RPMI8226 (cell line): ENCODE data around the gene ADGRB3.

ENCODE experiments used
- DNase-seq: peaks from one replicate; pipeline ENCODE4 v3.0.0-alpha.2; 2015

ADGRB3 gene

GRCh38 chr6:69146385-69146784 lies 511.3 kb downstream of the ADGRB3 start:
- DNase-seq: no peak

- DNase-seq: no peak
These were observed 520.4 kb downstream of the ADGRB3 start for GRCh38 chr6:69155467-69155866.

- no peak for DNase-seq
These were observed 527.7 kb downstream of the ADGRB3 start for GRCh38 chr6:69162811-69163210.

GRCh38 chr6:69164564-69165229 lies 529.6 kb downstream of the ADGRB3 start:
- DNase-seq: no peak

GRCh38 chr6:69179681-69180080 lies 544.6 kb downstream of the ADGRB3 start:
- peak; percentile 29 for DNase-seq

GRCh38 chr6:69180361-69181067 lies 545.4 kb downstream of the ADGRB3 start:
- no peak for DNase-seq

- DNase-seq: no peak
These were observed 546.9 kb downstream of the ADGRB3 start for GRCh38 chr6:69181964-69182363.

- DNase-seq: no peak
These were observed 550.2 kb downstream of the ADGRB3 start for GRCh38 chr6:69185276-69185675.

GRCh38 chr6:69202768-69203167 lies 567.7 kb downstream of the ADGRB3 start:
- DNase-seq: no peak

- no peak for DNase-seq
These were observed 581.0 kb downstream of the ADGRB3 start for GRCh38 chr6:69216127-69216526.

- DNase-seq: no peak
These were observed 582.3 kb downstream of the ADGRB3 start for GRCh38 chr6:69217343-69217742.

GRCh38 chr6:69220375-69220774 lies 585.3 kb downstream of the ADGRB3 start:
- no peak for DNase-seq

- no peak for DNase-seq
These were observed 596.9 kb downstream of the ADGRB3 start for GRCh38 chr6:69232008-69232407.

GRCh38 chr6:69232496-69232895 lies 597.4 kb downstream of the ADGRB3 start:
- DNase-seq: no peak

- peak; percentile 81 for DNase-seq
These were observed 597.9 kb downstream of the ADGRB3 start for GRCh38 chr6:69232911-69233448.

GRCh38 chr6:69238067-69238466 lies 603.0 kb downstream of the ADGRB3 start:
- DNase-seq: no peak

GRCh38 chr6:69246983-69247382 lies 611.9 kb downstream of the ADGRB3 start:
- no peak for DNase-seq

GRCh38 chr6:69261010-69261409 lies 625.9 kb downstream of the ADGRB3 start:
- no peak for DNase-seq

- DNase-seq: no peak
These were observed 628.2 kb downstream of the ADGRB3 start for GRCh38 chr6:69263297-69263696.

- no peak for DNase-seq
These were observed 630.0 kb downstream of the ADGRB3 start for GRCh38 chr6:69265090-69265489.

- DNase-seq: no peak
These were observed 630.6 kb downstream of the ADGRB3 start for GRCh38 chr6:69265706-69266105.

- no peak for DNase-seq
These were observed 641.1 kb downstream of the ADGRB3 start for GRCh38 chr6:69276204-69276603.

- no peak for DNase-seq
These were observed 644.7 kb downstream of the ADGRB3 start for GRCh38 chr6:69279805-69280204.

- DNase-seq: no peak
These were observed 645.8 kb downstream of the ADGRB3 start for GRCh38 chr6:69280858-69281257.
